AG04450 (cell line): ENCODE results near the gene CXCR2. TPM values are rescaled to one million over a fixed set of nuclear protein-coding genes. Genes with fewer than 3 reads are reported as not detected.

Experiments used
- CTCF ChIA-PET: fragments of 300-600, 350-600 bp; formaldehyde crosslinking; extraction: SDS; loops from one replicate; lab custom pipeline; 2022; ENCODE audit warnings: antibody characterized with exemption, inconsistent platforms; lab: Charles Lee
- POLR2A ChIA-PET: fragments of 350-600 bp; formaldehyde crosslinking; extraction: SDS; loops from one replicate; lab custom pipeline; 2021; ENCODE audit warnings: antibody characterized with exemption, inconsistent platforms; lab: Yijun Ruan, JAX
- DNase-seq: peaks from one replicate; pipeline ENCODE4 v3.0.0-alpha.2; 2011; ENCODE audit warnings: low read depth, low spot score
- H3K27ac ChIP-seq: one replicate; pipeline ENCODE4 v1.5.1; 2012; ENCODE audit warnings: low read depth, low read length, control low read depth
- H3K27me3 ChIP-seq: one replicate; pipeline ENCODE4 v1.6.0; 2012; ENCODE audit warnings: low read length; ENCODE audit not compliant: control insufficient read depth, insufficient read depth
- H3K4me3 ChIP-seq: 2 replicates; pipeline ENCODE4 v1.5.1; 2011; ENCODE audit warnings: mild to moderate bottlenecking, low read depth, low read length, control low read depth
- H3K9me3 ChIP-seq: 2 replicates; pipeline ENCODE4 v1.5.1; 2012; ENCODE audit warnings: low read length; ENCODE audit not compliant: control insufficient read depth, insufficient read depth
- polyA minus RNA-seq: library from RNA; depleted of rRNA, polyadenylated mRNA; stranded (reverse); fragments of >200 nt; gene quantifications from 2 replicates; pipeline ENCODE4 v1.2.3, GENCODE V29; 2011; rRNA and poly(A)+ RNA removed
- polyA plus RNA-seq: library from polyadenylated mRNA; depleted of rRNA; stranded (reverse); fragments of >200 nt; gene quantifications from 2 replicates; pipeline ENCODE4 v1.2.3, GENCODE V29; 2011; rRNA removed
- TF ChIP-seq, protein P1 (sequence below): IDR thresholded peaks from 2 replicates; pipeline ENCODE4 v1.5.1; 2011; ENCODE audit warnings: low read depth, low read length, control low read depth, inconsistent platforms

CXCR2 gene
- polyA plus RNA-seq: not detected in 2 replicates
- polyA minus RNA-seq: not detected in 2 replicates

DNA sequence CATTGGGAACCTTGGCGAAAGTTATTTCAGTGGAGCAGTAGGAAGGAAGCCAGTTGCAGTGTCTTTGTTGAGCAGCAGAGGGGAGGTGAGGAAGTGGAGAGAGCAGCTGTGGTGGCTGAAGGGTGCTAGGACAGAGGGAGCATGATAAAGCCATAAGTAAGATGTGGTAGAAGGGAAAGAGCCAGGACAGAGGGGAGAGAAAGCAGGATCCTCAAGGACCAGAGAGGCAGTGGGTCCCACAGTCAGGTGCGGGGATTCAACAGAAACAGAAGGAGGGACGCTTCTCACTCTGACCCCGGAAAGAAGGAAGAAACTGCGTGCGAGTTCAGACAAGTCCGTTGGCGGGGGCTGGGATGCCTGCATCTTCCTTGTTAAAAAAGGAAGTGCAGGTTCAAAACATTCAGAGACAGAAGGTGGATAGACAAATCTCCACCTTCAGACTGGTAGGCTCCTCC is at the start of gene CXCR2:
Gene CXCR2 (plus strand): TSS at position 403 of the 455 bp plus-strand sequence. CDS start 8,774 bp downstream, outside the sequence.
- CTCF ChIA-PET: no interaction called here

DNA sequence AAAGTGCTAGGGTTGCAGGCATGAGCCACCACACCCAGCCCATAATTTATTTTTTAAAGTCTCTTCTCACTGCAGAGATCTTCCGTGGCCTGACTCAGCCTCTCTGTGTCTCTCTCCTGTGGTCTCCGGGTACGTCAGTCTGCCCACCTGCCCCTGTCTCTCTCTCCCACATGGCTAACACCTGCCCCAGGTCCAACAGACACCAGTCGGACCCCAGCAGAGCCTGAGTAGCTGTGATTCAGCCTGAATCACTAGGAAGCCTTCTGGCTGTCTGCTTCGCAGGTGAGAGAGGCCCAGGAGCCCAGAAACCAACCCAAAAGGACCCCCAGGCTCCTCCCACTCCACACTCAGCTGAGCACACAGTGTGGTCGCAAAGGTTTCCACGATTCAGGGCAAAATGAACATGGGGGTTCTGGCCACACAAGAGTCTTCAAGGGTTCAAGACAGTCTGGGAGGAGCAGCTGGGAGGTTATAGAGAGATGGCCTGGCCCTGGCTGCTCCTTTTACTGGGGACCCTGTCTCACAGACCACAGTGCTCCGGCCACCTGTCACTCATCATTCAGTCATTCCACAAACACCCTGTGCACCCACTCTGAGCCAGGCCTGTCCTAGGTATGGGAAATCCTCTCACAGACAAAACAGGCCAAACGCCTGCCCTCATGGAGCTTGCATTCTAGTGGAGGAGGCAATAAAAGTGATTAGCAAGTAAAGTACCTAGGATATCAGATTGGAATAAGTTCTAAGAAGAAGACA is 48.2 kb upstream of the CXCR2 start:
- DNase-seq: no peak
- ChIA-PET POLR2A (no interaction called here), CTCF (interaction anchor here (0.6 to 4.6 kb wide), 2 partner anchors 9 to 97 kb away, joined by 6 to 27 read pairs; partner anchors contain the start of gene RUFY4)
- H3K27me3 ChIP-seq: peaks cover 18% of the 10 kb centered on the region
- no peak overlapping the region for H3K27ac ChIP-seq
- H3K9me3 ChIP-seq: no peaks in the 10 kb centered on the region
- TF ChIP-seq, protein P1, sequence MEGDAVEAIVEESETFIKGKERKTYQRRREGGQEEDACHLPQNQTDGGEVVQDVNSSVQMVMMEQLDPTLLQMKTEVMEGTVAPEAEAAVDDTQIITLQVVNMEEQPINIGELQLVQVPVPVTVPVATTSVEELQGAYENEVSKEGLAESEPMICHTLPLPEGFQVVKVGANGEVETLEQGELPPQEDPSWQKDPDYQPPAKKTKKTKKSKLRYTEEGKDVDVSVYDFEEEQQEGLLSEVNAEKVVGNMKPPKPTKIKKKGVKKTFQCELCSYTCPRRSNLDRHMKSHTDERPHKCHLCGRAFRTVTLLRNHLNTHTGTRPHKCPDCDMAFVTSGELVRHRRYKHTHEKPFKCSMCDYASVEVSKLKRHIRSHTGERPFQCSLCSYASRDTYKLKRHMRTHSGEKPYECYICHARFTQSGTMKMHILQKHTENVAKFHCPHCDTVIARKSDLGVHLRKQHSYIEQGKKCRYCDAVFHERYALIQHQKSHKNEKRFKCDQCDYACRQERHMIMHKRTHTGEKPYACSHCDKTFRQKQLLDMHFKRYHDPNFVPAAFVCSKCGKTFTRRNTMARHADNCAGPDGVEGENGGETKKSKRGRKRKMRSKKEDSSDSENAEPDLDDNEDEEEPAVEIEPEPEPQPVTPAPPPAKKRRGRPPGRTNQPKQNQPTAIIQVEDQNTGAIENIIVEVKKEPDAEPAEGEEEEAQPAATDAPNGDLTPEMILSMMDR: no peak
- H3K4me3 ChIP-seq: no peak overlapping the region

More for the DNA sequence above, at the start of gene CXCR2:
- TF ChIP-seq, protein P1: no peak
- Histone ChIP-seq H3K27ac (no peak within 1 kb of the TSS), H3K9me3 (no peaks in the 10 kb centered on the region), H3K4me3 (no peak within 1 kb of the TSS), H3K27me3 (peaks cover 41% of the 10 kb centered on the region)
- POLR2A ChIA-PET: no interaction called here
- no peak for DNase-seq

DNA sequence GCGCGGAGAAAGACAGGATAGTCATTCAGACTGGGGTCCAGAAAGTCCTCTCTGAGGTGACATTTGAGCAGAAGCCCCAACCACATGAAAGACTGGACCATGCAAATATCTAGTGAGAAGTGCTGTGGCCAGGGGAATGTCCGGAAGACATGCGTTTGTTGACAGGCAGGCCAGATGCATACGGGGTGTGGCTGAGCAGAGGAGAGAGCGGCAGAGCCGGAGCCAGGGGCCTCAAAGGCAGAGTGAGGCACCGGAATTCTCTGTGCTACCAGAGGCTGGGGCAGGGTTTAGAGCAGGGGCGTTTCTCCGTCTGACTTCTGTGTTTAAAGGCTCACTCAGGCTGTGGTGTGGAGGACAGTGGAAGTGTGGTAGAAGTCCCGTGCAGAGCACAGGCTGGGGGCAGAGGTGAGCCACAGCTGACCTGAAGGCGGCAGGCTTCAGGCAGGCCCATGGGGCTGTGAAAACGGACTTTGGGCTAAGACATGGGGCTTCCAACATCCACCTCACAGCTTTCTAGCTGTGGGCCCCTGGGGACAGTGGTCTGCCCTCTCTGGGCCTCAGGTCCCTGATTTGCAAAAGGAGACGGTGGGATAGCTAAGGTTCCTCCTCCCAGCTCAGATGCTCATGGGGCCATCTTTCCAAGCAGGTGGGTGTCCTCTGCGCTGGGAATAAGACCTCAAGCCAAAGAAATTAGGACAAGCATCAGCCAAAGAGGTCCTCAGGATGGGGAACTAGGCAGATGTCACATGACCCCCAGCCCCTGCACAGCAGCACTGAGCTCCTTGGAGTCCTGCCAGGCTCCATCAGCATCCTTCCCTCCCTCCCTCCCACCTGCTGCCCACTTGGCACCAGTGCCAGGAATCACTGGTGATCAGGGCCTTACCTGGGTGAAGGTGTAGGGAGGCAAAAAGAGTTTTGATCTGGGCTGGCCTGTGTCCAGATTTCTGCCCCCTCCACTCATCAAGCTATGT is 45.6 kb upstream of the CXCR2 start:
- no peak overlapping the region for H3K27ac ChIP-seq
- CTCF ChIA-PET: interaction anchor here (0.9 to 4.6 kb wide), 4 partner anchors 8 to 294 kb away, joined by 3 to 27 read pairs (median 6); partner anchors contain the start of gene RUFY4
- POLR2A ChIA-PET: interaction anchor here (0.5 kb wide), 1 partner anchor 462 kb away, joined by 9 read pairs; no protein-coding TSS in a partner anchor

DNA sequence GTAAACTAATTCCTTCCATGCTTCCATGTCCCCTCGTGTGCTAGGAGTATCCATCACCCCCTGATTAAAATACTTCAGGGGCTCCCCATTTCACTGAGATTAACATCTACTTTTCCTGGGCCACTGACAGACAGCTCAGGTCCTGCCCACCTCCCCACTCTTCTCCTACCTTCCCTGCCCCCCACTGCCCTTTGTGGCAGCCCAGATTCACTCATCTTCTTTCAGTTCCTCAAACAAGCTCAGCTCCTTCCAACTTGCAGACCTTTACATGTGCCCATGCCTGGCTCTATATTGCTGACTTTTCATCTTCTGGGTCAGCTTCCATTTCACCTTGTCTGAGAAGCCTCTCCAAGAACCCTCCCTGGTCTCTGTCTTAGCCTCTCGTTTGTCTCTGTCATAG is 44.8 kb upstream of the CXCR2 start:
- Histone ChIP-seq H3K9me3 (no peaks in the 10 kb centered on the region), H3K27ac (no peak overlapping the region), H3K27me3 (peaks cover 3% of the 10 kb centered on the region), H3K4me3 (no peak overlapping the region)
- POLR2A ChIA-PET: no interaction called here
- CTCF ChIA-PET: interaction anchor here (0.9 to 4.6 kb wide), 2 partner anchors 9 to 12 kb away, joined by 3 to 27 read pairs; partner anchors contain the start of gene RUFY4
- no peak for DNase-seq
- TF ChIP-seq, protein P1: no peak

More for the DNA sequence above, 45.6 kb upstream of the CXCR2 start:
- TF ChIP-seq, protein P1: no peak
- Histone ChIP-seq H3K9me3 (no peaks in the 10 kb centered on the region), H3K27me3 (peaks cover 7% of the 10 kb centered on the region), H3K4me3 (no peak overlapping the region)
- no peak for DNase-seq
